NCI-H1048 (cell line): ENCODE results near the gene TOX2.

Source experiments
- DNase-seq: peaks from one replicate; lab custom pipeline; 2025; lab: John Stamatoyannopoulos, UW

TOX2 gene

DNA sequence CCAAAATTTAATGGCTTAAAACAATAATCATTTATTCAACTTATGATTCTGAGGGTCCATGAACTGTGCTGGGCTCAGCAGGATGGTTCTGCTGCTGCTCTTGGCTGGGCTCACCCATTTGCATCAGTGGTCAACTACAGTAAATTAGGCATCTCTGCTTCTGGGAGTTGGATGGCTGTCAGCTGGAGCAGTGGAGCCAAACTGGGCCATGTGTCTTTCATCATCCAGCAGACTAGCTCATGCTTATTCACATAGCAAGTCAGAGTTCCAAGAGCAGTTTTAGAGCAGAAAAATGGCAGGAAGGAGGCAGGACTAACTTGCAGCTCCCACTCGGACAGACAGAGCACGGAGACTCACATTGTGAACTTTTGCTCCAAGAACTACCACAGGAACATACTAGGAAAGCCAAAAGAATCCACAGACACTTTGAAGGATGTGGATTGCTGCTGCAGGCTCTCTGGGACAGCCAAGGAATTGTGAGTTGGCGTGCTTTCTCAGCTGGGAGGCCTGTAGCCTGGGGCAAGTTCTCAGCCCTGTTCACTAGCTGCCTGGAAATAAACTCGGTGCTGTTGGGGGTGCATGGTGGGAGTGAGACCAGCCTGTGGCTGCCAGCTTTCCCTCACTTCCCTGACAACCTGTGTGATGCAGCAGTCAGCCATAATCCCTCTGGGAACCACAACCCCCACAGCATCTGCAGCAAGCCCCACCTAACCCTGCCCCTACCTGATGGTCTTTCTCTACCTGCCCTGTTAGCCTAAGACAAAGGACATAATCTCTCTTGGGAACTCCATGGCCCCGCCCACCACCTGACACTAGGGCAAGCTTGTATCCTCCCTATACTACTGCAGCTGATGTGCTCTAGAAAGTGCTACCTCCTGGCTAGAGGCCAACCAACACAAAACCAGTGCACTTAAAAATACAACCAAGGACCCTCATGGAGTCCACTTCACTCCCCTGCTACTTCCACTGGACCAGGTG, 143.3 kb downstream of the TOX2 start:
- DNase-seq = no peak

DNA sequence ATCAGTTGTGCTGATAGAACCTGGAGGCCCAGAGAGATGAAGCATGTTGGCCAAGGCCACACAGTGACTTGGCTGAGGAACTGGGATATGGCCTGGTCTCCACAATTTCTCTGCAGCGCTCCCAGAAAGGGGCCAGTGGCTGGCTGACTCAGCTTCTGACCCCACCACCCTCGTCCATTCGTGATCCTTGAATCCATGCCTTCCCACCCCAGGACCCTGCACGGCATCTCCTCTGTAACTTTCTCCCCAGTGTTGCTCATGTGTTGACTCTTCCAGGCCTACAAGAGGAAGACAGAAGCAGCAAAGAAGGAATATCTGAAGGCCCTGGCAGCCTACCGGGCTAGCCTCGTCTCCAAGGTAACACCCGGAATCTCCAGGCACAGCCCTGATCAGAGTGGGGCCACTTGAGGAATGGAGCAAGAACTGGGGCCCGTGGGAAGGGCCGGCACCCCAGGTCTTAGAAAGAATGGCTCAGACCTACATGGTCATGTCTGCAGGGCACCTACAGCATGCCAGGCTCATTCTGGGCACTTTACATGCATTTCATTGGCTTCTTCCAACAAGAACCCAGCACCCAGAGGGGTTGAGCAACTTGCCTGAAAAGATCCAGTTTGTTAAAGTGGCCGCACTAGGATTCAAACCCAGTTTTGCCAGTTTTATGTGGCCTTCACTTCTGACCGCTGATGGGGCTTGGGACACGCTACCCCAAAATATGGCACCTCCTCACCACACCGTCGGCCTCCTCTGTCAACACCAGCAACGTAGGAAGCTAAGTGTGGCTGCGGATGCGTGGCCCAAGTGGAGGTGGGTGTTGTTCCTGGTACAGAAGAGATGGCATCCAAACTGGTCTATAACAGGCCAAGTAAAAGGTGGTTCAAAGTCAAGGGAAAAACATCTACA, 150.1 kb downstream of the TOX2 start:
- no peak for DNase-seq

DNA sequence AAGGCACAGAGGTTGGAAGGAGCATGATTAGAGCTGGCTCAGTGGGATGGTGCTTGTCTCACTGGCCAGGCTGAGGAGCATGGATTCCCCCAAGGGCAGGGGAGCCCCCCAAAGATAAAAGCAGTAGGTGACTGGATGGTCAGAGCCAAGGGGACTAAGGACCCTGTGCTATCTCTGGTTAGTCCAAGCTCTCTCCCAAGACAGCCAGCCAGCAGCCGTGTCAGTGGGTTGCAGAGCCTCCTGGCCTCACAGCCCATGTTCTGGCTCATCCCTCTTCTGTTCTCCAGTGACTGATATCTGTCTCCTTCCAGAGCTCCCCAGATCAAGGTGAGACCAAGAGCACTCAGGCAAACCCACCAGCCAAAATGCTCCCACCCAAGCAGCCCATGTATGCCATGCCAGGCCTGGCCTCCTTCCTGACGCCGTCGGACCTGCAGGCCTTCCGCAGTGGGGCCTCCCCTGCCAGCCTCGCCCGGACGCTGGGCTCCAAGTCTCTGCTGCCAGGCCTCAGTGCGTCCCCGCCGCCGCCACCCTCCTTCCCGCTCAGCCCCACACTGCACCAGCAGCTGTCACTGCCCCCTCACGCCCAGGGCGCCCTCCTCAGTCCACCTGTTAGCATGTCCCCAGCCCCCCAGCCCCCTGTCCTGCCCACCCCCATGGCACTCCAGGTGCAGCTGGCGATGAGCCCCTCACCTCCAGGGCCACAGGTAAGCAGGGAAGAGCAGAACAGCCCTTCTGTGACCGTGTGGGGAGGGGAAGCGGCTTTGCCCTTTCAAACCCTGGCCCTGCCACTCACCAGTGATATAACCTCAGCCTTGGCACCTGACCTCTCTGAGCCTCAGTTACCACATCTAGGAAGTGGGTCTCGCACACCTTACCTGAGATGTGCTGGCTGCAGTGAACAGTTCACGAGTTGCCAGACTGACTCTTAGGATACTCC, 151.0 kb downstream of the TOX2 start:
- no peak for DNase-seq

DNA sequence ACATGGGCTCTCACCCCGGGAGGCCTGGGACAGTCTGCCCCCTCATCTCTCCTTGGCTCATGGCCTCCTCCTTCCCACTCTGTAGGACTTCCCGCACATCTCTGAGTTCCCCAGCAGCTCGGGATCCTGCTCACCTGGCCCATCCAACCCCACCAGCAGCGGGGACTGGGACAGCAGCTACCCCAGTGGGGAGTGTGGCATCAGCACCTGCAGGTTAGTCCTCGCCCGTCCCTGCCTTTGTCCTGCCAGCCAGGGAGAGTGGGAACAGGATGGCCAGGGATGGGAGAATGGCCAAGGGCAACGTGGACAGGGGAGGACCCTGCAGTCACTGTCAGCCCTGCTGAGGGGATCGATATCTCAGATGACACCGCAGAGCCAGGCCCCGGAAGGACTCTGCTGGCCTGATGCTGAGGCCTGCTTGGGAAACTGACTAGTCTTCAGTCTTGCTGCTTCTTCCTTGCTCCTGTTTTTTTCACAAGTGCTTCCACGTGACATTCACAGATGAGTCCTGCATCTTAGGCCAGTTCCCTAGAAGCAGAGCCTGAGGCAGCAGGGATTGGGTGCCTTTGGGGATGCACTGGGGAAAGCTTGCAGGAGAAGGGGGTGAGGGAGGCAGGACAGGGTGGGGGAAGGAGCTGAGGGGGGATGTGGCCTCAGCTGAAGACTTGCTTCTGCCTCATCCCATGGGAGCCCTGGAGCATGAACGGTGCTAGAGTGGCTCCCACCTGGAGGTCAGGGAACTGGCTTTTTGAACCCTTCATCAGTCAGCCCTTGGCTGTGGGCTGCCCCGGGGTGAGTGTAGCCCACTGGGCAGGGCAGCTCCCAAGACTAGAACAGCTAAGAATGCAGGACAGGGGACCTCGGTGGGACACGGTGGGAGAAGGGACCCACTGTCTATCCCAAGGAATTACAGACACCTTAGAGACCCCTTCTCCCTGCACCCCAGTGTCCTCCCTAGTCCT, 152.3 kb downstream of the TOX2 start:
- no peak for DNase-seq

DNA sequence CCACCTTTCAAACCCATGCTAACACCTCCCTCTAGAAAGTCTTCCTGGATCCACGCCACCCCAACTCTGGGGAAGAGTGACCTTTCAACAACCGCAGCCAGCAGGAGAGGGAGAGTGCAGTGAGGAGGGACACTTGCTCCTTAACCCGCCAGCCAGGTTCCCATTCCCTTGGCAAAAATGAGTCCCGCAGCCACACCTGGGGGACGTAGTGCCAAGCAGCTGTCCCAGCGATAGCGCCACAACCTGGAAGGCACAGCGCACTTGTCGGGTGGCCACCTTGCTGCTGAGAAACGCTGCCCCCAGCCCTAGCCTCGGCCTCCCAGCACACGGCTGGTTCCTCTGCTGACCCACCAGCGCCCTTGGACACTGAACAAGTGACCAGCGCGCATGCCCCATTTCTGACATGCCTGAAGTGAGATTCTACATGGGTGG, 153.0 kb downstream of the TOX2 start:
- no peak for DNase-seq

DNA sequence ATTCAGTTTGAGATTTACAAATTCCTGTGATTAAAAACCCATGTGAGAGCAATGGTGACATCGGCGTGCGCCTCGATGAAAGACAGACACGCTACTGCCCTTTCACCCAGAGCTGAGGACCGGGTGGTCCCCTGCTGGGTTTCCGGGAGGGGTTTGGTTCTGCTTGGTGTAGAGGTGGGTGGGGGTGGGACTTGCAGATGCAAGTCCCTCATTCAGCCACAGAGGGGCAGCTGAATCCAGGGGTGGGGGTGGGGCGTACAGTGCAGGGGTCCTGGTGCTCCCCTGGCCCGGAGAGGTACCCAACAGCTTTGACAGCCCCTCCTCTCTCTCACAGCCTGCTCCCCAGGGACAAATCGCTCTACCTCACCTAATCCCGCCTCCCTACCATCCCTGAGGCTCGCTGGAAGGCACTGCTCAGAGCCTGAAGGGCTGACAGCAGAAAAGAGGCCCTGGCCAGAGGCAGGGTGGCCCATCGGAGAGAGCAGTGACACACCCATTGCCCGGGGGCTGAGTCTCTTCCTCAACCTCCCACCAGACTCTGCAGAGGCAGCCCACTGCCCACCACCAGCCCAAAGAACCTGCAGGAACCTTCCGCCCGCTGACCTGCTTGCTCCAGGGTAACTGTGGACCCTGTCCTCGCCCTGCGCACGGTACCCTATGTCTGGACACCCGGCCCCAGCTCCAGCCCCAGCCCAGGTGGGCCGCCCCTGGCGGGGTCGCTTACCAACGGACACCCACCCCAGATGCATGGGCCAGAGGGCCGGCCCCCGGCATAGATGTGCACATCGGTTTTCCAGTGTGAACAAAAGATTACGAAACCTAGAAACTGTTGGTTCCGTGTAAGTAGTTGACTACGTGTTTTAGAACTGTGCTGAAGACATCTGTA, 153.9 kb downstream of the TOX2 start:
- no peak for DNase-seq

DNA sequence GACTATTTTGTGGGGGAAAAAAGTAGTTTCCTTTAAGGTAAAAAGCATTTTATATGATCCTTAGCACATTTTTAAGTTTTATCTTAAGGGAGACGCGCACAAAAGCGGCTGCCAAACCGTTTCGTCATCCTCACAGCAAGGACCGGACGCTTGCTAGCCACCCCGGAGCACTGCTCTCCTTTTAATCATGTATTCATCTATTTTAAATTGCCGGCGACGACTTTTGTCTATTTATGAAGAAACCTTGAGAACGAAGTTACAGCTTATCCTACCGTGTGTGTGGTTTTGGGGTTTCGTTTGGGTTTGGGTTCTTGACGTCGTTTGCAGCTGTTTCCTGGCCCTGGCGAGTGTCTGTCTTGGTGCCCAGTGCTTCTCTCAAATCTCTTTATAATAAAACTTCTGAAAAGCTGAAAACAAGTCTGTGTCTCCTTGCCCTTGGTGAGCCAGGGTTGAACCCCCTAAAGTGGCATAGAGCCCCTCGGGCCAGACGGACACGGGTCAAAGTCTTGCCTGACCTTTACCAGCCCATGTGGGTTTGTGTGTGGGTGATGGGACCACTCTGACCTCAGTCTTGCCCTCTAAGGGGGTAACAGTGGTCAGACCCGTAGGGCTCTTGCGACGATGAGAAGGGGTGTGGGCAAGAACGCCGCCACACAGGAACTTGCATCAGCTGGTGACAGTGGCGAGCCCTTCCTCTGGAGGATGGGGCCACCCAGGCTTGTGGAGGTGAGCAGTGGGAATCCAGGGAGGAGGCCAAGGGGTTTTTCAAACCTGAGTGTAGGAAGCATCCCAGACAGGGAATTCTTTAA, 154.8 kb downstream of the TOX2 start:
- no peak for DNase-seq

DNA sequence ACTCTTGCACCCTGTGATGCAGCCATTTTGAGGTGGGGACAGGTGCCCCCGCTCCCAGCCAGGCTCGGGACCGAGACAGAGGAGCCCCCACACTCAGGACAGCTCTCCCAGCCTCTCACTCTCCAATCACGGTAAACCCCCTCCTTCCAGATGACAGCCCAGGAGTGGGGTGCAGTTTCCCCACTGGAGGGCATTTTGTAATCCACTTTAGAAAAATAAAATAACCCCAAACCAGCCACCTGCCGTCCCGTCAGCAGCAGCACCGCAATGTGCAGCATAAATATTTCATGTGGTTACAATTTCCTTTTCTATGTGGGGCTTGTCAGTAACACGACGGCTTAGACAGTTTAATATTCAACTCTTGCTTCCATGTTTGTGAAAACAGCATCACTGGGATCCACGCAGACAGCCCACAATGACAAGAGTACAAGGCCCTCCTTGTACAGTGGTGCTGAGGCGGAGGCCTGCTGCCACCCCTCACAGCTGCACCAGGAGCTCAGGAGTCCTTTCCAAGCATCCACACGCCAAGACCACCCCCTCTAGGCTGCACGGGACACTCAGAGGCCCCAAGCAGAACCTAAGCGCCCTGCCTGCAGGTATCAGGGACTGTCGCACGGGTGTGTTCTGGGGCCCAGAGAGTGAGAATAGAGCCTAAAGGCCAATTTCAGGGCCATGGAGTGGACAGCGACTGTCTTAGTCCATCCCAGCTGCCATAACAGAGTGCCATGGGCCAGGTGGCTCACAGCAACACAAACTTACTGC, 155.7 kb downstream of the TOX2 start:
- no peak for DNase-seq

DNA sequence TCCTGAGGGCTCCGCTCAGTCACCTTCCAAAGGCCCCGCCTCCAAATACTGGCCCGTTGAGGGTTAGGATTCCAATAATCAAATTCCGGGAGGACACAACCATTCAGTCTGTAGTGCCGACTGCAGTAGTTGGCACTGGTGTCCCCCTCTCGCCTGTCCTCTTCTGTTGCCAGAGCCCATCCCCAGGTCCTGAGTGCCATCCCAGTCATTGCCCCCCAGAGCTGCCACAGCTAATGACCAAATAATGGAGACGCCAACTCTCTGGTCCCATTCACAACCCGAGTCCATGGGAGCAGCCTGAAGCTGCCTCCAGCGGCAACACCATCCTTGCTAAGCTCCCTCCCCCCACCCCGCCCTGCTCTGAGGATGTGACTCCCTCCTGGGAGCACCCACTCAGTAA, 156.4 kb downstream of the TOX2 start:
- no peak for DNase-seq

DNA sequence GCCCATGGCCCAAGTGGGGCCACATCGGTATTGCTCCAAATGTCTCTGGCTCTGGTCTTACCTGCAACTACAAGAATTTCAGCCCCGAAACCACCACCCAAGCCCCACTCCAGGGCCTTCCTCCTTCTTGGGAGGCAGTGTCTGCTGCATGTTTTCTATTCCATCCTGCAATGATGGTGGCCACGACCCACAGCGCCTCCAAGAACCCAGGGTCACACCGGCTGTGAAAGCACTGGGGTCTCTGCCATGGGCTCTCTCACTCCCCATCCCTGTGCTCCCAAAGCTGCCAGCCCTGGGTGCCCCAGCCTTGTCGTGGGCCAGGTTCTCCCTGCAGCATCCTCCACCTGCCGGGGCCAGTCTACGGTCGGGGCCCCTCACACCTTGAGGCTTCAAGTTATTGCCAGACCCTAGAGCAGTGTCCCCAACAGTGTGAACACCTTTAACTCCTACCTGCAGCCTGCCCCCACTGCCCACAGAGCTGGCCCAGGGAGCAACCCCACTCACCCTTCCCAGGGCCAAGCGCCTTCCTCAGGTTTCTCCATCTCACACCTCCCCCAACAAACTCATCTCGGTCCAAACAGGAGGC, 157.0 kb downstream of the TOX2 start:
- no peak for DNase-seq

DNA sequence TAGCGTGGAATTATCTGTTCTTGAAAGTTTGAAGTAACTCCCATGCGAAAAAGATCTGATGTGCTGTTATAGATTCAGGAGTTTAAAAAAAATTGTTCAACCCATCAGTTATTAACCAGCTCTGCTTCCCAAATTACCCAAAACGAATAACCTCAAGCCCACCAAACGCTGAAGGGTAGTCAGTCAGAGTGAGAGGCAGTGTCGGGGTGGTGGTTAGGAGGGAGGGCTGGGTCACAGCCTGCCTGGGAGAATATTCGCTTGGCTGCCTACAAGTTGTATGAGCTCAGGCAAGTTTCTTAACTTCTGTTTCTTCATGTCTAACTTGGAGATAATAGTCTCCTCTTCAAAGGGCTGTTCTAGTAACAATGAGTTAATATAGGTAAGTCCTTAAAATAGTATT, 157.7 kb downstream of the TOX2 start:
- DNase-seq = no peak

DNA sequence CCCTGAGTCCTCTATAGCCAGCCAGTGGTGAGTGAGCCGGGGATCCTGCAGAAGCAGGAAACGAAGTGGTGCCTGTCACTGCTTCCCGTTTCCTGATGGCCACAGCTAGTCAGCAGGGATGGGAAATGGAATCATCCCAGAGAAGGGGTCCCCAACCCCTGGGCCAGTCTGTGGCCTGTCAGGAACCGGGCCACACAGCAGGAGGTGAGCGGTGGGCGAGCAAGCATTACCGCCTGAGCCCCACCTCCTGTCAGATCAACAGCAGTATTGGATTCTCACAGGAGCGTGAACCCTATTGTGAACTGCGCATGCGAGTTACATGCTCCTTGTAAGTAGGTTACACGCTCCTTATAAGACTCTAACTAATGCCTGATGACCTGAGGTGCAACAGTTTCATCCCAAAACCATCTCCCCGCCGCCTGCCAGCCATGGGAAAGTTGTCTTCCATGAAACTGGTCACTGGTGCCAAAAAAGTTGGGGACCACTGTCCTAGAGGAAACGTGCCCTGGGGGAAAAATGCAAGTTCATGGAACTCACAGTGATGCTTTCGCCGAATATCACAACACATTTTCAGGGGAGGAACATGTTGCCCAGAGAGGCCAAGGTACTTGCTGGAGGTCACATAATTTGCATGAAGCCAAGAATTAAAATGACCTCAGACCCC, 158.5 kb downstream of the TOX2 start:
- no peak for DNase-seq

DNA sequence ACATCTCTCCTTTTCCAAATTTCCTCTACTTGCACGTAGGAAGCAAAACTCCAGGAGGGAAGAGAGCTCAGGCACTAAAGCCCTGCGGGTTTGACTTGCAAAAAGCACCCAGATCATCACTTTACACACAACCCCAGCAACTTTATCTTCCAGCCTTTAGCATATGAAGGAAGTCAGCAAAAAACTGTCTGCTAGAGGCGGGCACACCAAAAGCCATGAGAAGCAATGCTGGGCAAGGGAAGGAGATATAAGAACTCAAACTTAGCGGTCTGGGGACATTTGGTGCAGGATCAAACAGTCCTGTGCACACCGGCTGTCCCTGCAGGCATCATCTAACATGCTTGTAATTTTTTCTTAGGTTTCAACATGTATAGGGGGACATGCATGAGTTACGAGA, 159.0 kb downstream of the TOX2 start:
- DNase-seq = no peak

DNA sequence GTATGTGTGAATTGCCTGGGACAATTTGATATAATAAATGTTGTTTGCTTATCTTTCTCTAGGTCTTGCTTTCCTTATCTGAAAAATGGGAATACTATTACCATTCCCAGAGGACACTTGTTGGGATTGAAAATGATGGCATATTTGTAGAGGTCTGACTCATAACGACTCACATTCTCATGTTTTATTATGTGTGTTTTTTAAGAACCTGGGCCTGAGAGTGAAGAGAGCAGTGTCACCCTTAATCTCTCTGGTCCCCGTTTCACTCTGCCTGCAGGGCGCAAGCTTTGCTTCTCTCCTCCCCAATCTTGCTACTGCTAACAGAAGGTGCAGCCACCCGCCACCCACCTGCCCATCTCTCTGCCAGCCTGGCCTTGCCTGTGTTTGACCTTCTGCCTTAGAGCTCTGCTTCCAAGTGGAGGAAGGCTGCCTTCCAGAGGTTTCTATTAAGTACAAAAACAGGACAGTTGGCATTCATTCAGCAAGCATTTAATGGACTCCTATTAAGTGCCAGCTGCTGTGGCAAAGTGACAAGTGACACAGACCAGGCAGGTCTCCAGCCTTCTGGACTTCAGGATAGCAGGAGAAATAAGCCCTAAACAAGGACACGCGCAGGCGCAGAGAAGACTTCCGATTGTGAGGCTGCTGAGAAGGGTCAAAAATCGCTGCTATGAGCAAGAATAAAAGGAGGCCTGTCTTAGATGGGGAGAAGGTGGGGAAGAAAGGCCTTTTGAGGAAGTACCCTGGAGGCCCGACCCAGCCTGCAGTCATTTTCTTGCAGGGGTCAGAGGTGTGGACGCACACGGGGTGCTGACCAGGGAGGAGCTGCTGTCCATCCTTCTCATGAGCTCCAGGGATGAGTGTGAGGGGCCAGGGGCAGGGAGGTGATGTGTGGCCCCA, 159.8 kb downstream of the TOX2 start:
- DNase-seq = no peak

DNA sequence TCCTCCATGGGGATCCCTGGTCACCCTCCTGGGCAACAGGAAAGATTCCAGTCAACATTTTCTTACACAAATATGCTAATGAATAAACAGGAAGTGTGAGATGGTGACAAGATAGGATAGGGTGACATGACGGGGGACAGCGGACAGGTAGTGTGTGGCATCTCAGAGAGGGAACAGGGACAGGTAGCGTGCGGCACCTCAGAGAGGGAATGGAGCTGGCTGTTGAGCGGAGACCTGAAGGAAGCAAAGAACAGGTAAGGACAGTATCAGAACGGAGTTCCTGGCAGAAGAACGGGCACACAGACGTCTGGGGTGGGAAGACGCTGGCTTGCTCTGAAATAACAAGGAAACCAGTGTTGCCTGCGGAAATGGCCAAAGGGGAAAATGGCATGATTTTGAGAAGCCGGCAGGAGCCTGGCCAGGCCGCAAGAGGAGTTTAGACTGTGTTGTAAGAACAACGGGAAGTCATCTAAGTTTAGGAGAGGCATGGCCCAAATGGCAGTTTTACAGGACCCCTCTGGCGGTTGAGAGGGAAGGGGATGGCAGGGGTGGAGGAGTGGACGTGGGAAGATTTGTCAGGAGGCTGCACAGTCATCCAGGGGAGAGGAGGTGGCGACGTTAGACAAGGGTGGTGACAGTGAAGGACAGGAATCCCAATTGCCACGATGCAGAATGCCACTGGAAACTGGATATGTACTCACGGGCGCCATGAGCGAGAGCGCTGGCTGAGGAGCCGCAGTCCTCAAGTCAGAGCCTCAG, 160.7 kb downstream of the TOX2 start:
- DNase-seq = no peak
